K562 (cell line): ENCODE data around the gene TNK2. TPM values are rescaled to one million over a fixed set of nuclear protein-coding genes. Genes with fewer than 3 reads are reported as not detected.

Experiments
- ATAC-seq: fragments of 200-7000 bp; cut with Tn5 transposase; 3 replicates; pipeline ENCODE4 v1.9.1; 2020; ENCODE audit warnings: moderate library complexity
- BruUV-seq: library from RNA; stranded (reverse); fragments of 400-500 nt; replicated peaks from 2 replicates; lab custom pipeline; 2021; lab: Mats Ljungman, UMichigan
- CTCF ChIA-PET: fragments of 300-600 bp; formaldehyde crosslinking; extraction: SDS; loops from one replicate; lab custom pipeline; 2021; ENCODE audit warnings: low intra/inter-chr PET ratio; lab: Yijun Ruan, JAX
- POLR2A ChIA-PET: fragments of 300-600, 350-650 bp; sonication (Branson Sonifier 250); formaldehyde crosslinking; extraction: SDS; loops from one replicate; lab custom pipeline; 2021; ENCODE audit warnings: antibody characterized with exemption, inconsistent platforms; lab: Yijun Ruan, JAX
- DNase-seq, 4 experiments: peaks; one replicate each; pipeline versions ENCODE4 v3.0.0 to v3.0.0-alpha.2; 2011 to 2018; ENCODE audit warnings: low spot score in 3 of 4, mixed read lengths in 3 of 4; ENCODE audit errors: extremely low read depth in 1 of 4
- FAIRE-seq: peaks from 2 replicates; lab custom pipeline; 2011; peaks lifted over from hg19 to GRCh38; lab: Jason Lieb, UNC
- H2AFZ ChIP-seq: 2 replicates; pipeline ENCODE4 v1.6.0; 2011; ENCODE audit warnings: low read depth, low read length, control low read depth, inconsistent platforms
- H3K27ac ChIP-seq: fragments of 200-600 bp; 3 replicates; pipeline ENCODE4 v1.8.0; 2011; ENCODE audit warnings: low read depth, mild to moderate bottlenecking, control low read depth, inconsistent platforms, low read length, moderate library complexity, mixed read lengths; ENCODE audit errors: extremely low read depth
- H3K27me3 ChIP-seq, 2 experiments: fragments of 300-600 bp in 1 of 2; 2 replicates in 1 of 2; 3 replicates in 1 of 2; pipeline versions ENCODE4 v1.6.0 to v1.8.0; 2011; ENCODE audit warnings: inconsistent platforms in 2 of 2, low read length in 2 of 2, mild to moderate bottlenecking in 1 of 2, mixed read lengths in 1 of 2, moderate library complexity in 1 of 2; ENCODE audit not compliant: control insufficient read depth in 2 of 2, insufficient read depth in 2 of 2
- H3K36me3 ChIP-seq: fragments of 300-600 bp; 3 replicates; pipeline ENCODE4 v1.8.0; 2011; ENCODE audit warnings: mild to moderate bottlenecking, low read length, inconsistent platforms; ENCODE audit not compliant: control insufficient read depth, insufficient read depth
- H3K4me1 ChIP-seq, 2 experiments: fragments of 200-600 bp in 1 of 2; replicated peaks in 1 of 2; 2 replicates in 1 of 2; 3 replicates in 1 of 2; pipeline versions ENCODE4 v1.5.1 to v1.8.0; 2011; ENCODE audit warnings: inconsistent platforms in 2 of 2, low read length in 2 of 2, mild to moderate bottlenecking in 1 of 2, mixed read lengths in 1 of 2, moderate library complexity in 1 of 2; ENCODE audit not compliant: control insufficient read depth in 2 of 2, insufficient read depth in 2 of 2
- H3K4me2 ChIP-seq: 2 replicates; pipeline ENCODE4 v1.6.1; 2011; ENCODE audit warnings: low read length, control low read depth, inconsistent platforms, mixed read lengths; ENCODE audit not compliant: insufficient read depth
- H3K4me3 ChIP-seq: fragments of 200-600 bp; sonication (generic), shearing (Covaris generic); 2 replicates; pipeline ENCODE4 v1.5.1; 2016; ENCODE audit warnings: control low read depth, inconsistent platforms
- H3K79me2 ChIP-seq: fragments of 200-600 bp; 3 replicates; pipeline ENCODE4 v1.8.0; 2011; ENCODE audit warnings: low read length, inconsistent platforms; ENCODE audit not compliant: control insufficient read depth, insufficient read depth
- H3K9ac ChIP-seq, 2 experiments: 2 replicates each; pipeline versions ENCODE4 v1.6.0 to v1.6.1; 2011; ENCODE audit warnings: low read depth in 2 of 2, low read length in 2 of 2, control low read depth in 1 of 2, inconsistent platforms in 1 of 2, mild to moderate bottlenecking in 1 of 2, mixed read lengths in 1 of 2; ENCODE audit not compliant: insufficient read depth in 1 of 2
- H3K9me1 ChIP-seq: one replicate; pipeline ENCODE4 v1.6.0; 2011; ENCODE audit warnings: inconsistent platforms, mild to moderate bottlenecking, low read length, moderate library complexity; ENCODE audit not compliant: control insufficient read depth, insufficient read depth
- H3K9me3 ChIP-seq: replicated peaks from 2 replicates; pipeline ENCODE4 v1.5.1; 2011; ENCODE audit warnings: low read depth, low read length, inconsistent platforms; ENCODE audit not compliant: control insufficient read depth, insufficient read depth
- H4K20me1 ChIP-seq: replicated peaks from 2 replicates; pipeline ENCODE4 v1.6.1; 2011; ENCODE audit warnings: low read length, inconsistent platforms, mixed read lengths; ENCODE audit not compliant: control insufficient read depth, insufficient read depth
- ARID1B ChIP-seq: fragments of 450-650 bp; IDR thresholded peaks from 2 replicates; pipeline ENCODE4 v1.6.1; 2016; ENCODE audit warnings: antibody characterized with exemption, mild to moderate bottlenecking, inconsistent platforms
- BMI1 ChIP-seq: fragments of 150-350 bp; IDR thresholded peaks from 2 replicates; pipeline ENCODE4 v1.6.1; 2014; ENCODE audit warnings: low read length
- CBX8 ChIP-seq: fragments of 200-600 bp; sonication (generic); IDR thresholded peaks from 2 replicates; pipeline ENCODE4 v1.6.1; 2012; ENCODE audit warnings: borderline replicate concordance, mixed run types, low read depth, mild to moderate bottlenecking, moderate library complexity, mixed read lengths, low read length, control low read depth, inconsistent platforms; ENCODE audit not compliant: poor library complexity, severe bottlenecking; ENCODE audit errors: extremely low read depth
- ETV5 ChIP-seq: sonication (generic); formaldehyde crosslinking; IDR thresholded peaks from 2 replicates; pipeline ENCODE4 v1.4.0; 2020; ENCODE audit warnings: low read depth, mild to moderate bottlenecking, missing genetic modification reagents
- GTF2A2 ChIP-seq: IDR thresholded peaks from 2 replicates; pipeline ENCODE4 v1.6.1; 2016; ENCODE audit warnings: mild to moderate bottlenecking, missing genetic modification characterization, missing compliant biosample characterization
- HDAC2 ChIP-seq: fragments of 450-650 bp; IDR thresholded peaks from 2 replicates; pipeline ENCODE4 v1.6.1; 2016; ENCODE audit warnings: mild to moderate bottlenecking
- MAFG ChIP-seq: fragments of 450-650 bp; conservative IDR thresholded peaks from 2 replicates; pipeline ENCODE4 v1.6.1; 2016; ENCODE audit warnings: missing genetic modification characterization, missing compliant biosample characterization
- MBD1 ChIP-seq: fragments of 250-450 bp; sonication (Bioruptor Pico); IDR thresholded peaks from 2 replicates; pipeline ENCODE4 v1.8.0; 2022; ENCODE audit warnings: inconsistent platforms
- MCM2 ChIP-seq: fragments of 450-650 bp; IDR thresholded peaks from 2 replicates; pipeline ENCODE4 v1.6.1; 2017; ENCODE audit warnings: low read depth, mild to moderate bottlenecking
- MIER1 ChIP-seq: fragments of 450-650 bp; IDR thresholded peaks from 2 replicates; pipeline ENCODE4 v1.6.1; 2016; ENCODE audit warnings: antibody characterized with exemption, mild to moderate bottlenecking, low read depth
- NBN ChIP-seq: fragments of 450-650 bp; IDR thresholded peaks from 2 replicates; pipeline ENCODE4 v1.6.1; 2016; ENCODE audit warnings: low read depth, mild to moderate bottlenecking
- NCOR1 ChIP-seq: fragments of 450-650 bp; IDR thresholded peaks from 2 replicates; pipeline ENCODE4 v1.6.1; 2016; ENCODE audit warnings: mild to moderate bottlenecking, moderate library complexity
- SAFB ChIP-seq: fragments of 200-400 bp; formaldehyde crosslinking; IDR thresholded peaks from 2 replicates; pipeline ENCODE4 v1.6.1; 2017; ENCODE audit warnings: low read depth, low read length, borderline replicate concordance
- ZNF121 ChIP-seq: sonication (generic); formaldehyde crosslinking; conservative IDR thresholded peaks from 2 replicates; pipeline ENCODE4 v1.8.0; 2022; ENCODE audit warnings: missing genetic modification reagents
- ZNF133 ChIP-seq: fragments of 250-450 bp; sonication (Bioruptor Pico); IDR thresholded peaks from 2 replicates; pipeline ENCODE4 v1.4.0; 2020; ENCODE audit warnings: mild to moderate bottlenecking
- ZNF134 ChIP-seq: fragments of 250-450 bp; sonication (Bioruptor Pico); conservative IDR thresholded peaks from 2 replicates; pipeline ENCODE4 v1.4.0; 2020
- ZNF146 ChIP-seq: IDR thresholded peaks from one replicate; pipeline ENCODE4 v1.6.1; 2018; ENCODE audit warnings: missing compliant biosample characterization; ENCODE audit not compliant: unreplicated experiment
- ZNF280B ChIP-seq: fragments of 250-450 bp; sonication (Bioruptor Pico); IDR thresholded peaks from 2 replicates; pipeline ENCODE4 v1.5.1; 2021; ENCODE audit warnings: mild to moderate bottlenecking
- ZNF766 ChIP-seq: fragments of 200-800 bp; sonication (Bioruptor generic); conservative IDR thresholded peaks from 2 replicates; pipeline ENCODE4 v1.6.1; 2016; ENCODE audit warnings: missing genetic modification characterization, missing compliant biosample characterization
- ZZZ3 ChIP-seq: fragments of 450-650 bp; IDR thresholded peaks from 2 replicates; pipeline ENCODE4 v1.6.1; 2016; ENCODE audit warnings: antibody characterized with exemption, mild to moderate bottlenecking, moderate library complexity
- WGBS: fragments of 100-300 bp; shearing (Covaris generic); methylation state at CpG from one replicate; pipeline ENCODE4 v1.1.6; 2016; ENCODE audit warnings: low coverage, mixed read lengths; ENCODE audit not compliant: insufficient coverage; ENCODE audit errors: missing lambda C conversion rate; 5-methylcytosine and 5-hydroxymethylcytosine counted together
- in situ Hi-C: fragments of 300-500 bp; cut with MboI; formaldehyde crosslinking; loops from 4 replicates; pipeline ENCODE4 v1.15.0; 2018; ENCODE audit warnings: inconsistent platforms, mixed read lengths
- intact Hi-C: fragments of 100-400 bp; cut with micrococcal nuclease; formaldehyde crosslinking; loops from 2 replicates; pipeline ENCODE4 v1.14.2; 2022
- polyA plus RNA-seq, 8 experiments: library from polyadenylated mRNA; depleted of rRNA in 4 of 8; stranded (reverse) in 5 of 8; unstranded in 3 of 8; fragments of >200 nt; fragmentation: Nextera tagmentation in 2 of 8; fragmentation: Illumina TruSeq in 1 of 8; extraction: Ambion mirVana in 2 of 8; extraction: Trizol in 1 of 8; gene quantifications; 2 replicates each; pipeline versions ENCODE4 v1.2.1 to v1.2.3, GENCODE V29; 2011 to 2014; ENCODE audit warnings: inconsistent platforms in 1 of 8, missing spikeins in 1 of 8
- total RNA-seq, 7 experiments: library from RNA; depleted of rRNA in 6 of 7; stranded (reverse); fragments of >200 nt in 6 of 7; fragmentation: Illumina TruSeq in 2 of 7; extraction: Trizol in 2 of 7; gene quantifications; 2 replicates each; pipeline versions ENCODE4 v1.2.1 to v1.2.3, GENCODE V29; 2011 to 2021; ENCODE audit warnings: low replicate concordance in 1 of 7

The TNK2 gene
- total and polyA plus RNA-seq, 9 of the 15 experiments (the other 6 are each of a cell fraction or from before 2014, with no cell fraction given): 0.03 to 33.8 (median 6.5) TPM

- H3K36me3 ChIP-seq: peaks cover 13% of the 10 kb centered on the region; the same call in 1 of the 3 replicates
- H3K27me3 ChIP-seq: no peaks in the 10 kb centered on the region
- TF ChIP-seq SAFB (no peak), GTF2A2 (no peak), ZNF146 (CRISPR knock-in tag) (no peak), BMI1 (no peak), MBD1 (CRISPR knock-in tag) (no peak), ZNF134 (CRISPR knock-in tag) (no peak), ZNF121 (no peak), HDAC2 (no peak), CBX8 (no peak), NCOR1 (no peak), ETV5 (CRISPR knock-in tag) (no peak), MIER1 (no peak), MCM2 (no peak), ZZZ3 (no peak), MAFG (tag) (no peak), ARID1B (no peak), ZNF766 (CRISPR knock-in tag) (no peak), ZNF280B (no peak), NBN (no peak), ZNF133 (CRISPR knock-in tag) (no peak)
- intact Hi-C loops: no loop called here
- H3K4me3 ChIP-seq: no peak overlapping the region
- no peaks in the 10 kb centered on the region for H3K9me1 ChIP-seq
- no peak for DNase-seq
- POLR2A ChIA-PET: interaction anchor here (0.7 to 1.4 kb wide), 2 partner anchors 15 to 21 kb away, joined by 3 to 4 read pairs; no protein-coding TSS in a partner anchor
- H4K20me1 ChIP-seq: no peaks in the 10 kb centered on the region
- no peaks in the 10 kb centered on the region; the same call in 2 of the 3 replicates for H3K79me2 ChIP-seq
- no peaks in the 10 kb centered on the region for H3K9me3 ChIP-seq
- CTCF ChIA-PET: no interaction called here
- H3K27ac ChIP-seq: no peak overlapping the region
- no peak overlapping the region for H3K4me2 ChIP-seq
- no TSS peak for BruUV-seq
- H3K9ac ChIP-seq: no peak overlapping the region
- WGBS: 93% methylated on average over 2 of the region's 12 CpGs
- FAIRE-seq: no peak
- peaks cover under 1 to 45% of the 10 kb centered on the region in 2 experiments; a peak in 4 of 5 replicates for H3K4me1 ChIP-seq
- in situ Hi-C loops: no loop called here
- no peak overlapping the region for H2AFZ ChIP-seq
- ATAC-seq: no peak
Observed at GRCh38 chr3:195870937-195871336, 37.4 kb downstream of the TNK2 start.
